GM04504 (cell line): ENCODE data around the gene SAMD14.

Source experiments
- DNase-seq: peaks from one replicate; pipeline ENCODE4 v3.0.0-alpha.2; 2012; ENCODE audit warnings: low read depth

The SAMD14 gene

DNA sequence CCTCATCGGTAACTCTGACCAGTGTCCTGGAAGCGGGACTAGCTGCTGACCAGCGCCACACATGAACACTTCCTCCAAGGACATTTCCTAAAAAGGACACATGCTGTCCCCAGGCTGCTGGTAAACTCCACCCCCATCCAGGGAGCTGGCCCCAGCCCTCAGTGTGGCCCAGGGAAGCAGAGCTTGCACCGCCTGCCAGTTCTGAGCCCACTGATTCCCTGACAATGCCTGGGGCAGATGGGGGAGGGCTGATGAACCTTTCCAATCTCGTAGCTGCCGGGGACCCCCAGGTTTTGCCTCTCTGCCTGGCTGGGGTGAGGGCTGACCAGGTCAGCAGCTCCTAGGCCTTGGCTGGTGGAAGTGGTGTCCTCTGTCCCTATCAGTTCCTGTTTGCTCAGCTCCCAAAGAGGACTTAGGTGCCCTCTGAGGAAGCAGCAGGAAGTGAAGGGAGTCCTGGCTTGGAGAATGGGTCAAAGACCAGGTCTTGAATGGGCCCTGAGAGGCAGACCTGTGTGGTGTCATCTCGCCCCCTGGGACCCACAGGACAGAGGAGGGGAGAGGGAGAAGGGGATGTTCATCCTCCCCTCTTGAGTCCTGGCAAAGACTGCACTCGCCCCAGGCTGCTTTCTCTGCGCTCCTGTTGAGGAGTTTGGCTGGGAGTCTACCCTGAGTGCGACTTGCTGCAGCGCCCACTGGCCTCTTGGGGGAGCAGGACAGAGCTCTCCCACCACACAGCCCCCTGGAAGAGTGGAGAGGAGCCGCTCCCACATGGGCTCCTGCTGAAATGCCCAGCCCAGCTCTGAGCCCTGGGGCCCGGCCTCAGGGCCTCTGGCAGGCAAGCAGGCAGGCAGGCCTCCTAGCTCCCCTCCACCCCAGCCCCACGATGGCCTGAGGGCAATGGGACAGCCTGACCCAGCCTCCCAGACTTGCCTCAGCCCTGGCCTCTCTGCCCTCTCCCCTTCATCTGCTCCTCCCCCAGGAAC is 18.0 kb downstream of the SAMD14 start:
- DNase-seq: no peak

DNA sequence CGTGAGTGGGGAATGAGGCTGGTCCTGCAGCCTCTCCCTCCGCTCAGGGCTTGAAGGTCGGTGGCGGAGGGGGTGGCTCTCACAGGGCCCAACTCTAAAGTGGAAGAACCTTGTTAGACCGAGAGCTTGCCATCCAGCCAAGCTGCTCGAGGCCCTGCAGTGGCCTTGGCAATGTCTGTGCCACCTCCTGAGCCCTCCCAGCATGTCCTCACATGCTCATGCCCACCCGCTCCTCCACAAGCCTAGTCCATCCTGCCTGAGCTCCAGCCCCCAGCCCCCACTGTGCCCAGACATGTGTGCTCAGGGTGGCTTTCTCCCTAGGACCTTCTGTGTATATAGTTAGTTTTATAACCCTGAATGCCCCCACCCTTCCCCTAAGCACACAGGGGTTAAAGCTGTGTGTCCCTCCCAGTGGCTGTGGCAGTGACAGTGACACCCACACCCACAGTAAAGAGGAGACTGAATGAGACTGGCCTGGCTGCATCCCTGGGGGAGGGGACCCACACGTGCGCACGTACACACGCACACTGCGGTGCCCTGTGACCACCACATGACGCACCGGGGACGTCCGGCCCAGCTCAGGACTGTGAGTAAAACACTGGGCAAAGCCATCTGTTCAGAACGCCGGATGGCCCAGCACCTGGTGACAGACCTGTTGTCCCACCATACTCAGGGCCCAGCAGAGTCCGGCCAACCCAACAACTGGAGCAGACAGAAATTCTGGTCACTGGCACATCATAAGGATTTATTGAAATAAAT is 19.2 kb downstream of the SAMD14 start:
- no peak for DNase-seq

DNA sequence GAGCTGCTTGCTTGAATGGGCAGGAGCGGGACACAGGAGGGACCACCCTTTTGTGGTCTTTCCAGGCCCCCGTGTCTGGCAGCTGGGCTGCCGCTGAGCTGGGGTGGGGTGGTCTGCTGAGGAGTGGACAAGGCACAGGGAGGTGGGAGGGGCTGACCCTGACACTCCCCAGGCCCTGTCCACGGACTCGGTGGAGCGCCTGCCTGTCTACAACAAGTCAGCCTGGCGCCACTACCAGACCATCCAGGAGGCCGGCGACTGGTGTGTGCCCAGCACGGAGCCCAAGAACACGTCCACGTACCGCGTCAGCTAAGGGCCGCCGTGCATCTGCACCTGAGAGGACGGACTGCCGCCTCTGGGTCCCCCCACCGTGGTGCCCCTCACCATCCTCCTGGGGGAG is 20.2 kb downstream of the SAMD14 start:
- DNase-seq: no peak

DNA sequence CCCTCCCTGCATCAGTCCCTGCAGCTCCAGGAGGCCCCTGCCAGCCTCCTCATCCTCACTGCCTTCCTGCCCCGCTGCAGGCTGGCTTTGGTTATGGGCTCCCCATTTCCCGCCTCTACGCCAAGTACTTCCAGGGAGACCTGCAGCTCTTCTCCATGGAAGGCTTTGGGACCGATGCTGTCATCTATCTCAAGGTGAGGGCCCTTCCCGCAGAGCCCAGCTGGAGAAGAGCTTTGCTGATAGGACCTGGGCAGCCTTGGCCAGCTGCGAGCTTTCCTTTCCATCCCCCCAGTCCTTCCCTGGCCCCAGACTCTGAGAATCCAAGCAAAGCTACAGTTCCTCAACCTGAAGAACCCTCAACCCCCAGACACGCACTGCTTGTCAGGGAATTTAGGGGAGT is 20.8 kb downstream of the SAMD14 start:
- no peak for DNase-seq

- DNase-seq: no peak
Measured at GRCh38 chr17:50108556-50108955, 21.4 kb downstream of the SAMD14 start.

DNA sequence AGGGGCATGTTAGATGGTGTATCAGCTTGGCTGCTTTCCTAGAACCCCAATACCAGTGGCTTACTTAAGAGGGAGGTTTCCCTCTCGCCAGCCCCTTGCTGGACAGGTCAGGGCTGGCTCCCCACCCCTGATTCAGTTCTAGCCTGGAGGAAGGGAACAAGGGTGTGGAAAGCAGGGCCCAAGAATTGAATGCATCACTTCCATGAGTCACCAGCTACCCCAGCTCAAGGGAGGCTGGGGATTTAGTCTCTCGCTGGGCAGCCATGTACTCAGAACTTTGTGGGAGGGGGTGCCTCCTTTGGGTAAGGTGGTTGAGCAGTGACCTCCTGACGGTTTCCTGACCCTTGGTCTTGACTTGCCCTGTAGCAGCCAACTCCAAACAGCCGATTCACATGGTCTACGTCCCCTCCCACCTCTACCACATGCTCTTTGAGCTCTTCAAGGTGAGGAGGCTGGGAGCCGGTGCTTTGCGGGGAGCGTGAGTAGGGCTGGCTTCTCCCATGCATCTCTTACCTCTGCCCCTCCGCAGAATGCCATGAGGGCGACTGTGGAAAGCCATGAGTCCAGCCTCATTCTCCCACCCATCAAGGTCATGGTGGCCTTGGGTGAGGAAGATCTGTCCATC is 22.1 kb downstream of the SAMD14 start:
- DNase-seq: no peak

- no peak for DNase-seq
Measured at GRCh38 chr17:50106393-50107131, 23.4 kb downstream of the SAMD14 start.

- DNase-seq: no peak
Measured at GRCh38 chr17:50105811-50106210, 24.1 kb downstream of the SAMD14 start.

DNA sequence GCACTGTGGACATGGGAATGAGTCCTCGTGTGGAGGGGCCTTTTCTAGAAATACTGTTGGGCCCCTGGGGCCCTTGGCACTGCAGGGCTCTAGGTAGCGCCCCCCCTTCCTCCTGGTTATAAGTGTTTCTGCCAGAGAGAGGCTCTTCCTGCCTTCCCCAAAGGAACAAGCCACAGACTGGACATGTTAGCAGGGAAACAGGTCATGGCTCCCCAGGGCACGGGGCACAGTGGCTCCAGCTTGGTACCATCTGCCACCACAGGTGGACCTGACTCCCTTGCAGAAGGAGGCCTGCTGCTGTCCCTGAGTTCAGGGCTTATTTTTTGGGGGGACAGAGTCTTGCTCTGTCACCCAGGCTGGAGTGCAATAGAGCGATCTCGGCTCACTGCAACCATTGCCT is 26.0 kb downstream of the SAMD14 start:
- no peak for DNase-seq

- no peak for DNase-seq
Measured at GRCh38 chr17:50103252-50103651, 26.7 kb downstream of the SAMD14 start.

GRCh38 chr17:50102164-50102991 is 27.6 kb downstream of the SAMD14 start:
- no peak for DNase-seq

- DNase-seq: no peak
Measured at GRCh38 chr17:50101346-50102163, 28.4 kb downstream of the SAMD14 start.

GRCh38 chr17:50100921-50101345 is 29.0 kb downstream of the SAMD14 start:
- DNase-seq: no peak

- DNase-seq: no peak
Measured at GRCh38 chr17:50100480-50100883, 29.5 kb downstream of the SAMD14 start.

DNA sequence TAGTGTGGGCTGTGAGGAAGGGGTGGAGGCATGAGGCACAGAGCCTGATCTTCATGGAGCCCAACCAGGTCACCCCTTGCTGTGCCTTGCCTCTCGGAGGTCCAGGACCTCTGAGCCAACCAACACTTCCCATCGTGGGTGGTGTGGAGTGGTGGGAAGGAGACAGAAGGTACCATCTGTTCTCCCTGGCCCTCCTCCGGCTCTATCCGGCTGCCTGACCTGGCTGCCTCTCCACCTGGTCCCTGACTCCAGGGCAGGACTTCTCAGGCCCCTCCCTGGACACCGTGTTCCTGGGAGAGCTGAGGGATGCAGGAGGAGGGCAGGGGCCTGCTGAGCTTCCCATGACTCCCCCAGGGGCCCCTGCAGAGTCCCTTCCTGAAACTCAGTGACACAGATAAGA is 31.0 kb downstream of the SAMD14 start:
- DNase-seq: no peak

GRCh38 chr17:50098583-50098982 is 31.4 kb downstream of the SAMD14 start:
- DNase-seq: no peak

GRCh38 chr17:50097926-50098325 is 32.0 kb downstream of the SAMD14 start:
- no peak for DNase-seq

GRCh38 chr17:50097455-50097854 is 32.5 kb downstream of the SAMD14 start:
- no peak for DNase-seq

DNA sequence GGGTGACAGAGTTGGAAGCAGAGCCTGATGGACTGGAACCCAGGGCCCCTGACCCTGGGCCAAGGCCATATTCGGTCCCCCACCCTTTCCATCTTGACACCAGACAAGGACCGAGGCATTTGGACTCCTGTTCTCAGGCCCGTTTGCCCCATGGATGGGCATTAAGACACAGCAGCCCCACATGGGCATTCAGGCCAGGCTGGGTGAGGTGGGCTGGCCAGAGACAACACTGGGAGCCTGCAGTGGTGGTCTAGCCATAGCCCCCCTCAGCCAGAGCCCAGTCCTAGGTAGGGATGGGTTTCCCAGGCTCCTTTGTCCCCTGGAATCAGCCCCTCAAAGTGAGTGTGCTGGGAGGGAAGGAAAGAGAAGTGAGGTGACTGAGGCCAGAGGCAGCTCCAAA is 33.2 kb downstream of the SAMD14 start:
- DNase-seq: no peak

DNA sequence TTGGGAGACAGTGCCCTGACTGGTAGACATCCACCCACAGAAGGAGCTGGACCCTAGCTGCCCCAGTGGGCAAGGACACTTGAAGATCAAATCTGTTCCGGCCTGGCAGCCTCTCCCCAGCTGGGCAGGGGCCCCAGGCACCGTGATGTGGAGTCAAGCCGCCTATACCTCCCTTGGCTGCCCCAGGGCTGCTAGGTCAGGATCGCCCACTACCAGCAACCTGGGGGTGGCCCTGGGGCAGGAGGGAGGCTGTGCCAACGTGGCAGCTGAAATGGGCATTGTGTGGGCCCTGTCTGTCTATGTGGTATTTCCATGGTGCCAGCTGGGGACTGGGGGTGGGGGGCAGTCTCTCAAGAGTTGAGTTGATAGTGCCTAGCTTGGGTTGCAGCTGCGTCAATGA is 33.9 kb downstream of the SAMD14 start:
- DNase-seq: no peak
